ENCODE results near the gene LPP. TPM values are rescaled to one million over a fixed set of nuclear protein-coding genes. Genes with fewer than 3 reads are reported as not detected.

LPP gene
- total and polyA plus RNA-seq, 2 of the 4 experiments (the other 2 are of a cell fraction) = 16.0 to 130 TPM

- H3K4me2 ChIP-seq (ENCODE audit: low read depth, low read length) = no peak overlapping the region
These were observed 653.0 kb downstream of the LPP start for GRCh38 chr3:188807006-188807405.

More at GRCh38 chr3:188807006-188807405, 653.0 kb downstream of the LPP start:
- Histone ChIP-seq H2AK5ac (ENCODE audit: low read depth, low read length) (no peak overlapping the region), H3K79me1 (ENCODE audit: low read depth in 1 of 2, low read length in 2 of 2) (peaks cover 23 to 33% of the 10 kb centered on the region in 2 experiments), H2AK9ac (replicated peaks; ENCODE audit: low read depth, low read length, poor library complexity) (no peak overlapping the region), H3K56ac (ENCODE audit: extremely low read depth, insufficient read depth, low read length) (no peak overlapping the region), H3K27me3 (ENCODE audit: control insufficient read depth, insufficient read depth, low read length) (no peaks in the 10 kb centered on the region), H2BK15ac (ENCODE audit: low read depth, low read length) (no peak overlapping the region), H4K5ac (ENCODE audit: low read depth, low read length) (no peak overlapping the region), H3K4me3 (ENCODE audit: insufficient read depth, low read depth, low read length) (no peak overlapping the region), H3K23ac (ENCODE audit: low read depth, low read length) (no peak overlapping the region), H3K9ac (ENCODE audit: low read depth, low read length) (no peak overlapping the region), H2BK5ac (ENCODE audit: low read depth, low read length, poor library complexity, severe bottlenecking) (no peak overlapping the region), H3K27ac (ENCODE audit: insufficient read depth, low read length) (no peak overlapping the region), H3K9me3 (ENCODE audit: control insufficient read depth, insufficient read depth, low read length) (peaks cover 3% of the 10 kb centered on the region; the same call in 1 of the 2 replicates), H3K36me3 (ENCODE audit: control insufficient read depth, insufficient read depth, low read length) (peaks cover 1% of the 10 kb centered on the region; the same call in 1 of the 2 replicates), H3K14ac (replicated peaks; ENCODE audit: low read depth, low read length) (no peak overlapping the region), H4K91ac (ENCODE audit: insufficient read depth, low read depth, low read length) (no peak overlapping the region), H2BK20ac (ENCODE audit: low read depth, low read length) (no peak overlapping the region), H3K4me1 (ENCODE audit: control insufficient read depth, insufficient read depth, low read length) (no peaks in the 10 kb centered on the region), H3K4ac (ENCODE audit: low read depth, low read length) (no peak overlapping the region), H2BK120ac (ENCODE audit: low read depth, low read length) (no peak overlapping the region), H2AFZ (replicated peaks; ENCODE audit: low read length, poor library complexity) (no peak overlapping the region), H3K9me1 (ENCODE audit: insufficient read depth, low read length) (no peaks in the 10 kb centered on the region), H3K18ac (ENCODE audit: low read depth, low read length) (no peak overlapping the region), H4K8ac (ENCODE audit: low read depth in 2 of 2, low read length in 2 of 2) (no peak overlapping the region), H4K20me1 (ENCODE audit: insufficient read depth, low read length) (peaks cover under 1% of the 10 kb centered on the region; the same call in 1 of the 2 replicates)
- ChIA-PET CTCF (no interaction called here), POLR2A (ENCODE audit: unreplicated experiment) (no interaction called here)
- WGBS, 2 experiments (ENCODE audit: extremely low coverage in 2 of 2, insufficient read length in 1 of 2) = no CpG with 5 or more reads among the region's 1 CpG
- dilution Hi-C loops (cut with HindIII; ENCODE audit: low sequenced_read_pairs, unreplicated experiment) = no loop called here
- ATAC-seq (ENCODE audit: low read depth) (no peak), DNase-seq (peak; percentile 23)
- no peak for TF ChIP-seq RCOR1 (IDR thresholded peaks at IDR 0.05; ENCODE audit: insufficient replicate concordance, low read length)
- TF ChIP-seq CHD1 (IDR thresholded peaks at IDR 0.05; ENCODE audit: low read depth, low read length) = no peak
- no TSS peak for BruUV-seq (replicated peaks)
- intact Hi-C loops (cut with micrococcal nuclease) = no loop called here
- in situ Hi-C loops (cut with MboI; ENCODE audit: low sequenced_read_pairs) = no loop called here
